GM18858 (cell line): ENCODE data around the gene ZNF488.

Source experiments
- ATAC-seq: cut with Tn5 transposase; IDR thresholded peaks from one replicate; pipeline ENCODE4 v1.9.1; 2021; ENCODE audit not compliant: unreplicated experiment

Gene ZNF488

DNA sequence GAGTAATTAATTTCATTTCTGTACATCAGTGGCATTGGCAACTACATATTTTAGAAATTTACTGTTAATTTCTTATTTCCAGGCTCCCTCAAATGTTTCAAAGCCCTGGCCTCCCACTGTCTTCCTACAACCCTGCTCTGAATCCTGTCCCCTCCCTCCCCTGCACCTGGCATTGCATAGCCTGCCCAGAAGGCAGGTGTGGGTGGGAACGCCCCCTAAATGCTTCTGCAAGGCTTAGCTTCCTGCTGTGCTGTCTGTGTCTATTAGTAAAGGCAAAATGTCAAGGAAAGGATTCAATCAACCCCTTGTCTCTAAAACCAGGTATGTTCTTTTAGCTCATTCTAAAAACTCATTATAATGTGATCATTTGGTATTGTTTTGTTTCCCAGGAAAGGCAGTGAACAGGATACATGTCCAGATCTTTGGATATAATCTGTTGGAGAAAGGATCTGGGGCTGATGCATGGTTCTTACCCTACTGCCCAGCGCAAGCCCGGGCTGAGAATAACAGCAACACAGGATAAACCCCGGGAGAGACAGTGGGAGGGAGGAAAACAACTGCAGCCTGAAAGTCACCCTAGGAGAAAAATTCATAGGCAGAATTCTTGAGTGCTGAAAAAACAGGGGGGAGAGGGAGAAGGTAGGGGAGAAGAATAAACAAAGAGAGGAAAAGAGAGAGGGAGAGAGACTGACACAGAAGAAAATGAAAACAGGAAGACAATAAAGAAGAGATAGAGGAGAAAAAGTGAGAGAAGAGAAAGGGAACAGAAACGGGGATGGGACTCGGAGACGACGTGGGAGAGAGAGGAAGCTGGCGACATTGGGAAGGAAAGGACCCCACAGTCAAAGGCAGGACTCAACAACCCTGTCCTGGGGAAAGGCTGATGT lies 589 bp downstream of the ZNF488 start:
- ATAC-seq = no peak

DNA sequence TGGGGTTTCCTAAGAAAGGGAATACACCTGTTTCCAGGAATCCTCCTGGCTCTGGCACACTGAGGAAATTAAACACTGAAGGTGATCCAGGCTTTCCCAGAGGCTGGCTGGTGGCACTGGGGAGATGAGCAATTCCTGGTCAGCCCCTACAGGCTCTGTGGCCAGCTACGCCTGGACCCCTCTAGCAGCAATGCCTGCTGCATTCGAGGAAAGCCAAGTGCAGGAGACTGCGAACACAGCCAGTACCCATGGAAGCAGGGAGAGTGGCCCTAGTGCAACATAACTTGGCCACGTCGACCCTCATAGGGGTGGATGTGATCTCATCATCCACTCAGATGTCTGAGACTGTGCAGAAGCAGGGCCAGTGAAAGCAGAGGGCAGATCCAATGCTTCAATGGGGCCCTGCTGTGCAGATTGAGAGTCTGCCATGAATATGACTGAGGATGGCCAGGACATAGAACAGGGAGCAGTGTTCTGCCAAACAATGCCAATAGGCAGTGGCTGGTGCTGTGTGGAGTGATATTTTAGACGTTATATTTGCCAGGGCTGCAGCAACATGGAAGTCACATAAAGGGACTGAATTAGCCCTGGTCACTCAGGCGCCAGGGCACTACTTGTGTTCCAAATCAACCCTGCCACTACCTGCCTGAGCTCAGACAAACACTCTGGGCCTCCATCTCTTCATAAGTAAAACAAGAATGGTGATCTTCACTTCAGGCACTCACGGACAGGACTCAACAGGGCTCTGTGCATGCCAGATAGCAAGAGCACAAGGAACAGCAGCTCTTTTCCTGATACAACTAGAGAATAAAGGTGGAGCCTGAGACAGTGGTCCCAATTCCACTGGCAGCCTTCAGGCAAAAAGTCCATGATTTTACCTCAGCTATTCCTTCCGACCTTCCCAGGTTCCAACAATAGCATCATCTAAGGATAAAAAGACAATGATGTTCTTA lies 2.4 kb downstream of the ZNF488 start:
- ATAC-seq = no peak

DNA sequence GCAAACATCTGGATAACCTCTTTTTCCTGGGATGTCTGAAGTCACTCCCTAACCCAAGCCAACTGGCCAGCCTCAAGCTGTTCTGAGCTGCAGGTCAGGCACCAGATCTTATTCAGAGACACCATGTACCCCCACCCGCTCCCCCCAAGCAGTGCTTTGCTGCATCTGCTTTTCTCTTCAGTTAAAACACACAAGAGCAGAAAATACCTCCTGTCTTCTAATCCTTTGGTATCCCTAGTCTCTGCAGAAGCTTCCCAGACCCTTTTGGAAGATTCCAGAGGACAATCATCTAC lies 3.0 kb downstream of the ZNF488 start:
- ATAC-seq = no peak

DNA sequence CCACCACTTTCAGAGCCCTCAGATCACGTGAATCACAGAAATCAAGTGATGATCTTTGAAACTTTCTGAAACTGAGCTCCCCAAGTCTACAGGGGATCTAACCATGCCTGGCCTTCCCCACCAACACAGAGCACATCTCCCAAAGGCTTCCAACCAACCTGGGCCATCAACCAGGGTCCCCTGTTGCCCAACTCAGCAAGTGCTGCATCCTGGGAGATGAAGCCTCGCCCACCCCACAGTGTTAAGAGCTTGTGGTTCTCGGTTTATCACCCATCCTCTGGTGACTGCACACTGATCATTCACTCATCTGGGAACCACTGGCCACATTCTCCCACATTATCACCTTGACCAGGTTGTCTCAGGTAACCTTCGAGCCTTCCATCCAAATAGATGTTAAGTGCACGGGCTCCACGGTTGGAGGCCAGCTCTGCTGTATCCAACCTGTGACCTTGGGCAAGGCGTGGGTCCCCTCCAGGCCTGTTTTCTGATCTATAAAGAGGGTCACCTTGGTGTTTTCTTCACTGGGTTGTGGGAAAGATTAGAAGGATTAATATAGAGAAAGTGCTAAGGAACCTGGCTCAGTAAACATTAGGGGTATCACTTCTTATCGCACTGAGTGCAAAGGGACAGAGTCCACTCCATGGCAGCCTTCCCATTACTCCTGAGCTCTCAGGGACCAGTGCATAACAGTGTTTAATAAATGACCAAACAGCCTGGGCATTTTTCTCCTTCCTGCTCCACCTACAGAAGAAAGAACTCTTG lies 3.6 kb downstream of the ZNF488 start:
- no peak for ATAC-seq

DNA sequence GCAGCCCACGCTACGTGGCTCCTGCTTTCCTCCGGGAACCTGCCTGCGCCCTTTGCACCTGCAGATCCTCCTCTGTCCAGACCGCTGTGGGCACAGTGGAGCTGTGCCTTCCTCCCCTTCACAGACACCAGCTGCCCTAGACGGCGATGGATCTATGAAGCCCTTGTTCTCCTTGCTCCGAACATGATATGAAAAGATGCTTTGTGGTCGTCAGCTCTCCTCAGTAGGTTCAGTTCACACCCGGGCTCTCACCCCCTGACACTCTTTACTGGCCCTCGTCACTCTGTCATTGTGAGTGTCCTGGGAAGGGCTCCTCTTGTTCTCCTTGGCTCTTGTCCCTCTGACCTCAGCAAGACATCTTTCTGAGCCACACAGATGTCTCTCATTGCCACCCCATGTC lies 4.2 kb downstream of the ZNF488 start:
- no peak for ATAC-seq

DNA sequence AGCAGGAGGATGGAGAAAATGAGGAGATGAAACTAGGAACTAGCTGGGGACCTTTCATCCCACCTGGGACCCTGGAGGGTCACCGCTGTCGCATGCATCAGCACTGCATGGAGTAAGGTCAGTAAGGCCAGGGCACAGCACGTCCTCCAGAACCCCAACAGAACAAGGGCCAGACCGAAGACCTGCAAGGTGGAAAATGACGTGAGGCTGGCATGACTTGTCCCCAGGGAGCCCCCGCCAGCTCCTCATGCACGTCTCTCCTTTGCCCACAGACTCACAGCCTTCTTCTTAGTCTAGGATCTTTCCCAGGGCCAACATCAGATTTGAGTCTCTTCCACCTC lies 4.7 kb downstream of the ZNF488 start:
- ATAC-seq = no peak

DNA sequence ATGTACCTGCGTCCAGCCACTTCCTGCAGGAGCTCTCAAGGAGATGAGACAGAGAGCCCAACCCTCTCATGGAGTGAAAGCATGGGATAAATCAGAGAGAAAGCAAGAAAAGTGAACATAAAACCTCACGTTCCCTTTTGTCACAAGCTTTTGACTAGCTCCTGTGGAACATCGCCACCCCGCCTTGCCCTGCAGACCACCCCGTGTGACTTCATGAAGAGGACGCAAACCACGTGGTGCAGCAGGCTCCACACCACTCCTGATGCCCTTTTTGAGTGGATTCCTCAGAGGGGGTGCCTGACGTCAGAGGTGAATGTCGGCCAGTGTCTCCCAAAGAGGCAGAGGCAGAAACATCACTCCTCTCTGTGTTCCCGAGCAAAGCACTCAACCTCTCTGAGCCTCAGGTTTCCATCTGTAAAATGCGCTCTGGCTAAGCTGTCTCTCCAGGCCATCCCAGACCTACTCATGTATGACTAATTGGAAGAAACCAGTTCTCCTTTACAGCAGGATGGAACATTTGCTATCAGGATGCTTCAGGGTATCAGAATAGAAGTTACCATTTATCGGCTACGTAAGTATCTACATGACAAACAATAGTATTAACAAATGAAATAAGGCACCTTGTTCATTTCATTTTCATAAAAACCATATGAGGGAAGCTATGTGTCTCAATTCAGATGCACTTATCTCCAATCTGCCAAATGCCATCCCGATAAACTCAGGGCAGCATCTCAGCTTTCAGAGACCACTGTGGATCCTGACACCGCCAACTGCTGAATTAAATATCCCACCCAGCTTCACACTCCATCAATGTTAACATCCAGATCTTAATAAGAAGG lies 5.3 kb downstream of the ZNF488 start:
- ATAC-seq = no peak

GRCh38 chr10:47378183-47378510 lies 5.9 kb downstream of the ZNF488 start:
- ATAC-seq = no peak

- ATAC-seq = no peak
Observed at GRCh38 chr10:47376522-47377220, 7.4 kb downstream of the ZNF488 start.

DNA sequence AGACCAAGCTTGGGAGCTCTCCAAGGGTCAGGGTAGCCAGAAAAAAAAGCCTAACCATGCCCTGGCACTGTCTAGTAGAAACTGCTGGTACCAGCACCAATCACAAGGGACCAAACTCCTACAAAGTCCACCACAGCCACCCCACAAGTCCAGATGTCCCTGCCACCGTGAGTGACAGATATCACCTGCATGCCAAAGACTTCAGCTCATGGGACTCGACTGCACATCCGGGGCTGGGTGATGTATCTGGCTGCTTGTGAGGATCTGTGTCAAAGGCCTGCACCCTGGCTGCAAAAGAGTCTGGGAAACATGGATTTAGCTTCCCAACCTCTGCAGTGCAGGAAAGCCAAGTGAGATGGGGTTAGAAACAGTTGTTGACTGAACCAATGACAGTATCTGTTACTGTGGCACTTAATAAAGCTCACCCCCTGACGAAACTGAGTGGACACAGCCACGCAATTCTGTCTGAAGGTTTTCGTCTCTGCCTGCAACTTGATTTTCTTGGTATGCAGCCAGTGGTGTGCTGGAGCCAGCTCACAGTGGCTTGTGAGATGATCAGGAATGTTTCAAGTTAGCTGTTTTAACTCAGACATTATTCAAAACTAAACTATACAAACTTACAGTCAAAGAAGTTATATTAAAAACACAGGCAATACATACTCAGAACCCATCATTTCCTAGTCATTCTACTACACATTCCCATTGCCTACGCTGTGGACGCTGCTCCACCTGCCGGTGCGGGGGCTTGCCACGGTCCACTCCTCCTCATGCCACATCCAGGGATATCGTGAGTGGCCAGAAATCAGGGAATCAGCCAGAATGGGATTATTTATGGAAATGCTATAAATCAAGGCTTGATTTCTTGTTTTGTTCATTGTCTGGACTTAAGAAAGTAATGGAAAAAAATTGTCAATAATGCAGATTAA lies 9.2 kb downstream of the ZNF488 start:
- no peak for ATAC-seq

- ATAC-seq = no peak
Observed at GRCh38 chr10:47372726-47373125, 11.4 kb downstream of the ZNF488 start.

GRCh38 chr10:47371629-47372485 lies 12.2 kb downstream of the ZNF488 start:
- no peak for ATAC-seq

GRCh38 chr10:47370878-47371277 lies 13.2 kb downstream of the ZNF488 start:
- no peak for ATAC-seq

GRCh38 chr10:47370015-47370767 lies 13.9 kb downstream of the ZNF488 start:
- ATAC-seq = no peak

DNA sequence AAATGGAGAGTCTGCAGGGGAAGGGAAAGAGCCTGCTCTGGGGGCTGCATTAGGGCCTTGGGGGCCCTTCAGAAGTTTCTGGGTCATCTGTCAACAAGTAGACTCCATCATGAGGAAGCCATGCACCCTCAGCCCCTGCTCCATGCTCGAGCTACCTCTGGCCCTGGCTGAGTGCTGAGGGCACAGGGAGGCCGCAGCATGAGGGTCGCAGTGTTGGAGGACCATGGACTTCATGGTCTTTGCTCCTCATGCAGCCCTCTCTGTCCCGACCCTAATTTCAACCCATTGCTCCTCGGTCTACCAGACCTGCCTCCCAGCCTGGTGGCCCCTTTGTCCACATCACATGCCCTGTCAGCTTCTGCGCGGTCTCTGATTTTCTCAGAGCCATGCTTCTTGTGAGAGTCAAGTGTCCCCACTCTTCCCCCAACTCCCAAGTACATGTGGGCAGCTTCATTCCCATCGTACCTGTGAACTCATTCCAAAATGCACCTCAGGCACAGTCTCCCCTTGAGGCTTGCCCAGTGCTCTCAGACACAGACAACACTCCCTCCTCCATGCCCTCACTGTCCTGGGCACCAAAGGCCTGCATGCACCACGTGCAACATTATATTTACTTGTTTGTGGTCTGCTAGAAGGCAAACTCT lies 14.7 kb downstream of the ZNF488 start:
- no peak for ATAC-seq

- ATAC-seq = no peak
Observed at GRCh38 chr10:47368431-47369180, 15.5 kb downstream of the ZNF488 start.
